GM10266 (cell line): ENCODE data around the gene STK32C.

Experiments
- DNase-seq: peaks from one replicate; pipeline ENCODE4 v3.0.0; 2012; ENCODE audit errors: extremely low spot score
- TF ChIP-seq, protein P1 (sequence below): IDR thresholded peaks from 2 replicates; pipeline ENCODE4 v1.5.1; 2012; ENCODE audit warnings: mild to moderate bottlenecking, low read depth; ENCODE audit not compliant: control insufficient read depth, insufficient read depth; ENCODE audit errors: missing control alignments

The STK32C gene

DNA sequence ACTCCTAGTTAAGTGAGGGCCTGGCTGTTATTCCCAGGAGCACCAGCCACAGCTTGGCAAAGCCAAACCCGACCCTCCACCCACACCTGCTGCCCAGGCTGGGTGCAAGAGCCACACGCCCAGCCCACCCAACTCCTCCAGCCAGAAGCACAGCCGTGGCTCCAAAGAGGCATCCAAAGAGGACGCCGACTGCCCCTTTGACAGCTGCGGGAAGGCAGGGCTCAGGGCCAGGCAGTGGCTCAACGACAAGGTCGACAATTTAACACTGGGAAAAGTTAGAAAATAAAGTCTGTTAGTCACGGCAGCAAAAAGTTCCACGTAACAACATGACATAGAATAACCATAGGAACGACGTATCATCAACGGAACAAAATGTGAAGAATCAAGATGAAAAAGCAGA, 66.7 kb downstream of the STK32C start:
- TF ChIP-seq, protein P1, sequence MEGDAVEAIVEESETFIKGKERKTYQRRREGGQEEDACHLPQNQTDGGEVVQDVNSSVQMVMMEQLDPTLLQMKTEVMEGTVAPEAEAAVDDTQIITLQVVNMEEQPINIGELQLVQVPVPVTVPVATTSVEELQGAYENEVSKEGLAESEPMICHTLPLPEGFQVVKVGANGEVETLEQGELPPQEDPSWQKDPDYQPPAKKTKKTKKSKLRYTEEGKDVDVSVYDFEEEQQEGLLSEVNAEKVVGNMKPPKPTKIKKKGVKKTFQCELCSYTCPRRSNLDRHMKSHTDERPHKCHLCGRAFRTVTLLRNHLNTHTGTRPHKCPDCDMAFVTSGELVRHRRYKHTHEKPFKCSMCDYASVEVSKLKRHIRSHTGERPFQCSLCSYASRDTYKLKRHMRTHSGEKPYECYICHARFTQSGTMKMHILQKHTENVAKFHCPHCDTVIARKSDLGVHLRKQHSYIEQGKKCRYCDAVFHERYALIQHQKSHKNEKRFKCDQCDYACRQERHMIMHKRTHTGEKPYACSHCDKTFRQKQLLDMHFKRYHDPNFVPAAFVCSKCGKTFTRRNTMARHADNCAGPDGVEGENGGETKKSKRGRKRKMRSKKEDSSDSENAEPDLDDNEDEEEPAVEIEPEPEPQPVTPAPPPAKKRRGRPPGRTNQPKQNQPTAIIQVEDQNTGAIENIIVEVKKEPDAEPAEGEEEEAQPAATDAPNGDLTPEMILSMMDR, result no peak
- no peak for DNase-seq

DNA sequence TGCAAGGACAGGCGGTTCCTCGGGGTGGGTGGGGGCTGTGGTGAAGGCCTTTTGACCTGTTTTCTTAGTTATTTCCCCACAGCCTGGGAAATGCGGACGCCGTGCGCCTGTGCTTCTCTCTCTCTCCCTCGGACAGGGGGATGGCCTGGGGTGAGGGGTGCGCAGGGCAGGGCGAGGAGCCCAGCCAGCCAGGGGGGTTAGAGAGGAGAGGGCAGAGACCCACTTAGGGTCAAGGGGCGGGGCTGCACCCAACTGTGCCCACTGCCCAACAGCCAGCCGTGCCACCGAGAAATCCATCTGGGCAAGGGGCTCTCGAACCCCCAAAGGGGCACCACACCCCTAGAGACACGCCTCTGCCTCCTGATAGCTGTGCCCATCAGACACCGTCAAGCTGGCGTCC, 67.2 kb downstream of the STK32C start:
- DNase-seq, result no peak

DNA sequence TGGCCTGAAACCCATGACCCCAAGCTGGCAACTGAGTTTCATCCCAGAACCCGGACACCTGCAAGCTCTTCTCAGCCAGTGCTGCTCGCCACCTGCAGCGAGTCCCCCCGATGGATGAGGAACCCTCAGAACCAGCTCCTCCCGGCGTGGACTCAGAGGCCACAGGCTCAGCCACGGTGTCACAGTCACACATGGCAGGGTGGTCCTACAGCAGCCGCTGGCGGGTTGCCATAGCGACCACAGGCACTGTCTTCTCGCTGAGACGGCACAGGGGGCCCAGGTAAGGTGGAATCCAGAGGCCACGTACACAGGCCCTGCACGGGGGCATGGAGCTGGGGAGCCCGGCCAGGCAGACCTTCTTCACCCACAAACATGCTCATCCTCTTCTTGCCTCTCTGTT, 67.6 kb downstream of the STK32C start:
- TF ChIP-seq, protein P1, result no peak

More for the DNA sequence above, 67.2 kb downstream of the STK32C start:
- TF ChIP-seq, protein P1, result no peak

DNA sequence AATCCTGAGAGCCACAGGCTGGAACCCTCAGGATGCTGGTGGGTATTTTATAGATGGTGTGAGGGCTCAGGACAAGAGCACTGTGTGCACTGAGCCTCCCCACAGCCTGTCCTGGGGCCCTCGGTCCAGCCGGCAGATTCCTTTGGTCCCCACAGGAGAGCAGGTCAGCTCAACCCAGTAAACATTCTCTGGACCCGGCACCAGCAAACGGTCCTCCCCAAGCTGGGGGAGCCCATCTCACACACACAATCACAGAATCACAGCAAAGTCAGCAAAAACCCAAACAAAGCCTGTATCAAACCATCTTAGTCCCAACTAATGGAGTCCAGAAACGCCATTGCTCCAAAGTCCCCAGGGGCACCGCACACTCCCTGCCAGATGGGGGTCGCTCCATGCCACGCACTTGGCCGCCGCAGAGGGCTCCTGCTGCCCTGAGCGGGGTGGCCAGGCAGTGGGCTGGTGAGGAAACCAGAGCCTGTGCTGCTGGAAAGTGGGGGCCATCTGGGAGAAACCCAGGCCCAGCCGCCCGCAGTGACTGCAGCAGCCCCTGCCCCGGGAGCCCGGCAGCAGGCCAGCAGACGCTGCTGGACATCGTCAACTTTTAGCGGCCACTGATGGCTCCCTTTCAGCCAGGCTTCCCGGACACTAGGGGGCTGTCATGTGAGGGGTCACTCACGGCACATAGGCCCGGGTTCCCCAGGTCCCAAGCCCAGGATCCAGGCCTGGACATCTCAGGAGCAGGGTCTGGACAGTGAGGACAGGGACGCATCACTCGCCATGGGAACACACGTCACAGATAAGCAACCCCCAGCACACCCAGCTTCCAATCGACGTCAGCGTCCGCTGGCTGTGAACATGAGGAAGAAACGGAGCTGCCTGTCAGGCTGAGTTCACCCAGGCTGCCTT, 68.4 kb downstream of the STK32C start:
- DNase-seq, result no peak
- TF ChIP-seq, protein P1, result no peak

More for the DNA sequence above, 67.6 kb downstream of the STK32C start:
- no peak for DNase-seq

DNA sequence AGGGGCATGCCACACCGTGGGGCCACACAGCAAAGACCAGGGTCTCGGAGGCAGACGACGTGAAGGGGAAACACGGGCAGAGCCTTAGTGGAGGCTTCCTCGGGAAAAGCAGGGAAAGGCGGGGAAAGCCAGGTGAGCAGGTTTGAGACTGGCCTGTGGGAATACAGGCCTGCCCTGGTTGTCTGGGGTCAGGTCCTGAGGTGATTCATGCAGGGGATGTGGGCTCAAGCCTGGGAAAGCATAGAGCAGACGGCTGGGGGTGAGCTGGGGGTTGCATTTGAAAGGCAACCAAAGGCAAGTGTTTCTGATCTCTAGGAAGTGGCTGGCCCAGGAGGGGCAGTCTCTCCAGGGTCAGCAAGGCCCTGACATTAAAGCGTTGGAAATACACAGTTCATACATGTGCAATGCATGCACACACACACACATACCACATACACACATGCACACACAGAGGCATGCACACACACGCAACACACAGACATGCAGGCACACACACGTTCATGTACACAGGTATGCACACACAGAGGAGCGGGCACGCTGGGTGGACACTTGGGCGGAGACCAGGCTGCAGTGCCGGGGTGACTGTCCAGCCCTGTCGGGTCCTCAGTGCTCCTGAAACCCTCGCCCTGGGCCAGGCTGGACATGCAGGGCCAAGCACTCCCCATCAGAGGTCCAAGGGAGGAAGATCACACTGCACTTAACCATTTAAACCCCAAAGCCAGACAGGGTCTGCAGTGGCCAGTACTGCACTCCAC, 69.2 kb downstream of the STK32C start:
- TF ChIP-seq, protein P1, result no peak

DNA sequence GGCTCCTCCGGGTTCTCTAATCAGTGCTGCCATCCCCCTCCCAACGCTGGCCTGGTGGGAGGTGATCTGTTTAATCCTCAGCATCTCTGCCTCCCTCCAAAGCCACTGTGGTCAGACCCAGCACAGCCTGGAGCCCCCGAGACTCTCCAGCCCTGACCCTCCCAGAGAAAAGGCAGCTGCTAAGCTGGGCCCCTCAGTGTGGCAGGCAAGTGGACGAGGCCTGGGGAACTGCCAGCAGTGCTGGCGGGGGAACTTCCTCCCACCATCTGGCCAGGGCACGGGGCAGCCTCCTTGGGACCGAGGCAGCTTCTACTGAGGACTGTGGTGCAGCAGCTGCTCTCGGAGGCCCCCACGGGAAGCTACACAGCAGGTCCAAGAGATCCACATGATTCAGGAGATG, 69.9 kb downstream of the STK32C start:
- TF ChIP-seq, protein P1, result no peak
- no peak for DNase-seq

More for the DNA sequence above, 69.2 kb downstream of the STK32C start:
- no peak for DNase-seq
